GM15510 (cell line): Measurements from ENCODE around the gene ATIC.

ENCODE experiments used
- POLR2A ChIP-seq: IDR thresholded peaks from 3 replicates; pipeline ENCODE4 v1.6.1; 2011; ENCODE audit warnings: borderline replicate concordance; ENCODE audit not compliant: insufficient read length; ENCODE audit errors: extremely low read depth

The ATIC gene

GRCh38 chr2:215311625-215312396 is at the start of gene ATIC:
ATIC (plus strand) TSS chr2:215312059; CDS start chr2:215312143, 84 bp downstream.
- TF ChIP-seq POLR2A, result peak; percentile 88

- TF ChIP-seq POLR2A, result no peak
These were observed 49.6 kb upstream of the ATIC start for GRCh38 chr2:215262303-215262702.

- no peak for TF ChIP-seq POLR2A
These were observed 49.0 kb upstream of the ATIC start for GRCh38 chr2:215262741-215263362.

GRCh38 chr2:215264374-215264773 is 47.5 kb upstream of the ATIC start:
- no peak for TF ChIP-seq POLR2A

- TF ChIP-seq POLR2A, result no peak
These were observed 42.3 kb upstream of the ATIC start for GRCh38 chr2:215269397-215270117.

GRCh38 chr2:215270118-215270451 is 41.8 kb upstream of the ATIC start:
- TF ChIP-seq POLR2A, result no peak

- TF ChIP-seq POLR2A, result no peak
These were observed 40.4 kb upstream of the ATIC start for GRCh38 chr2:215271446-215271845.

- no peak for TF ChIP-seq POLR2A
These were observed 38.9 kb upstream of the ATIC start for GRCh38 chr2:215272918-215273317.

- no peak for TF ChIP-seq POLR2A
These were observed 37.0 kb upstream of the ATIC start for GRCh38 chr2:215274829-215275228.

- TF ChIP-seq POLR2A, result no peak
These were observed 36.0 kb upstream of the ATIC start for GRCh38 chr2:215275824-215276223.

GRCh38 chr2:215277944-215278343 is 33.9 kb upstream of the ATIC start:
- no peak for TF ChIP-seq POLR2A

- TF ChIP-seq POLR2A, result no peak
These were observed 31.5 kb upstream of the ATIC start for GRCh38 chr2:215280326-215280725.

GRCh38 chr2:215283221-215283620 is 28.6 kb upstream of the ATIC start:
- no peak for TF ChIP-seq POLR2A

- no peak for TF ChIP-seq POLR2A
These were observed 25.6 kb upstream of the ATIC start for GRCh38 chr2:215286309-215286708.

- TF ChIP-seq POLR2A, result no peak
These were observed 23.6 kb upstream of the ATIC start for GRCh38 chr2:215288112-215288815.

GRCh38 chr2:215290980-215291599 is 20.8 kb upstream of the ATIC start:
- TF ChIP-seq POLR2A, result no peak

- TF ChIP-seq POLR2A, result no peak
These were observed 18.0 kb upstream of the ATIC start for GRCh38 chr2:215293879-215294278.
